ENCODE data around the gene CDK4. TPM values are rescaled to one million over a fixed set of nuclear protein-coding genes. Genes with fewer than 3 reads are reported as not detected.
"Not testable (repeated sequence)": the region's sequence is repeated elsewhere in the genome, so short reads cannot be mapped to it uniquely, and the experiment has no call there.

The CDK4 gene
- total RNA-seq, 1 donor from 2014 or later: 102 TPM

- intact Hi-C loops (cut with DNase I): loop anchor here (10.0 kb wide), 1 partner anchor 57 kb away; no protein-coding TSS in a partner anchor
- H3K4me1 ChIP-seq: peaks cover 19% of the 10 kb centered on the region
- no peaks in the 10 kb centered on the region for H3K36me3 ChIP-seq
- TF ChIP-seq POLR2AphosphoS5 (IDR thresholded peaks at IDR 0.05; ENCODE audit: insufficient read depth in 1 of 2, low read depth in 1 of 2) (no peak), POLR2A (IDR thresholded peaks at IDR 0.05) (no peak), CTCF (IDR thresholded peaks at IDR 0.05) (no peak)
- no peaks in the 10 kb centered on the region for H3K27me3 ChIP-seq
- H3K4me3 ChIP-seq: no peak overlapping the region
- H3K9me3 ChIP-seq: no peaks in the 10 kb centered on the region
- H3K27ac ChIP-seq: no peak overlapping the region
- no peak for DNase-seq (ENCODE audit: extremely low spot score in 2 of 2)
These were observed 25.3 kb upstream of the CDK4 start for GRCh38 chr12:57777367-57777766.

GRCh38 chr12:57776247-57776587 lies 24.1 kb upstream of the CDK4 start:
- Histone ChIP-seq H3K9me3 (no peaks in the 10 kb centered on the region), H3K4me1 (peaks cover 16% of the 10 kb centered on the region), H3K27ac (no peak overlapping the region), H3K36me3 (no peaks in the 10 kb centered on the region), H3K4me3 (no peak overlapping the region), H3K27me3 (no peaks in the 10 kb centered on the region)
- TF ChIP-seq CTCF (IDR thresholded peaks at IDR 0.05) (no peak), POLR2A (IDR thresholded peaks at IDR 0.05) (no peak), POLR2AphosphoS5 (IDR thresholded peaks at IDR 0.05; ENCODE audit: insufficient read depth in 1 of 2, low read depth in 1 of 2) (no peak)
- intact Hi-C loops (cut with DNase I): loop anchor here (10.0 kb wide), 1 partner anchor 59 kb away; no protein-coding TSS in a partner anchor
- no peak for DNase-seq (ENCODE audit: extremely low spot score in 2 of 2)

- H3K9me3 ChIP-seq: no peaks in the 10 kb centered on the region
- TF ChIP-seq POLR2A (IDR thresholded peaks at IDR 0.05) (no peak), CTCF (IDR thresholded peaks at IDR 0.05) (no peak), POLR2AphosphoS5 (IDR thresholded peaks at IDR 0.05; ENCODE audit: insufficient read depth in 1 of 2, low read depth in 1 of 2) (no peak)
- H3K27me3 ChIP-seq: no peaks in the 10 kb centered on the region
- H3K27ac ChIP-seq: no peak overlapping the region
- H3K4me1 ChIP-seq: peaks cover 21% of the 10 kb centered on the region
- no peak for DNase-seq (ENCODE audit: extremely low spot score in 2 of 2)
- no peaks in the 10 kb centered on the region for H3K36me3 ChIP-seq
- intact Hi-C loops (cut with DNase I): loop anchor here (10.0 kb wide), 1 partner anchor 59 kb away; no protein-coding TSS in a partner anchor
- no peak overlapping the region for H3K4me3 ChIP-seq
These were observed 23.6 kb upstream of the CDK4 start for GRCh38 chr12:57775563-57776246.

- TF ChIP-seq CTCF (IDR thresholded peaks at IDR 0.05) (no peak), POLR2A (IDR thresholded peaks at IDR 0.05) (no peak), POLR2AphosphoS5 (IDR thresholded peaks at IDR 0.05; ENCODE audit: insufficient read depth in 1 of 2, low read depth in 1 of 2) (no peak)
- Histone ChIP-seq H3K4me1 (peaks cover 22% of the 10 kb centered on the region), H3K27me3 (no peaks in the 10 kb centered on the region), H3K9me3 (no peaks in the 10 kb centered on the region), H3K36me3 (no peaks in the 10 kb centered on the region), H3K27ac (no peak overlapping the region), H3K4me3 (no peak overlapping the region)
- no peak for DNase-seq (ENCODE audit: extremely low spot score in 2 of 2)
- intact Hi-C loops (cut with DNase I): loop anchor here (10.0 kb wide), 1 partner anchor 60 kb away; no protein-coding TSS in a partner anchor
These were observed 22.9 kb upstream of the CDK4 start for GRCh38 chr12:57775044-57775443.

- DNase-seq (ENCODE audit: extremely low spot score in 2 of 2); H3K27ac ChIP-seq; H3K27me3 ChIP-seq; H3K4me3 ChIP-seq; H3K9me3 ChIP-seq; H3K36me3 ChIP-seq: not testable (repeated sequence)
- H3K4me1 ChIP-seq: peaks cover 22% of the 10 kb centered on the region
- intact Hi-C loops (cut with DNase I): loop anchor here (10.0 kb wide), 1 partner anchor 60 kb away; no protein-coding TSS in a partner anchor
These were observed 22.5 kb upstream of the CDK4 start for GRCh38 chr12:57774634-57775033.

Data from vagina (tissue), 2 donors.